ENCODE data around the gene PAK5. TPM values are rescaled to one million over a fixed set of nuclear protein-coding genes. Genes with fewer than 3 reads are reported as not detected.

Gene PAK5
- polyA plus RNA-seq, 2 of the 4 experiments (the other 2 are of a cell fraction), result 0.01 TPM; not detected in 1

DNA sequence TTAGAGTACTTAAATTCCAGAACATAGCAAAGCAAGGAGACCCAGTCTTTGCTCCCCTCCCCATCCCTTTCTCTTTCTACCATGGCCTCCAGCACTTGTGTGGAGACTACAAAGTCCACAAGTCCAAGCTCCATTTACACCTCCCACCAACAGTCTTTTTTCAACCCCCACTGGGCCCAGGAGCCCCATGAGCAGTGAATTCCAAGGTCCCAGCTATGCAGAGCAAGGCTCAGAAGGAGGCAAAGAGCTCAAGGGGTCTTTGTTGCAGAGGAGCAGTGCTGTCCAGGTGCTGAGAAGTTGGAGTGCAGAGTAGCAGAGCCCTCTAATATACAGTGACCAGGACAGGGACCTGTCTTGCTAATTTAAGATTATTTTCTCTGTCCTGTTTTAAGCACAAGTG is 9.0 kb downstream of the PAK5 start (continued):
- no peak for TF ChIP-seq HOXB13 (CRISPR knock-in tag; IDR thresholded peaks at IDR 0.05; ENCODE audit: low read depth)
- TF ChIP-seq, protein P1, sequence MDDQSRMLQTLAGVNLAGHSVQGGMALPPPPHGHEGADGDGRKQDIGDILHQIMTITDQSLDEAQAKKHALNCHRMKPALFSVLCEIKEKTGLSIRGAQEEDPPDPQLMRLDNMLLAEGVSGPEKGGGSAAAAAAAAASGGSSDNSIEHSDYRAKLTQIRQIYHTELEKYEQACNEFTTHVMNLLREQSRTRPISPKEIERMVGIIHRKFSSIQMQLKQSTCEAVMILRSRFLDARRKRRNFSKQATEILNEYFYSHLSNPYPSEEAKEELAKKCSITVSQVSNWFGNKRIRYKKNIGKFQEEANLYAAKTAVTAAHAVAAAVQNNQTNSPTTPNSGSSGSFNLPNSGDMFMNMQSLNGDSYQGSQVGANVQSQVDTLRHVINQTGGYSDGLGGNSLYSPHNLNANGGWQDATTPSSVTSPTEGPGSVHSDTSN (IDR thresholded peaks at IDR 0.05), result no peak

DNA sequence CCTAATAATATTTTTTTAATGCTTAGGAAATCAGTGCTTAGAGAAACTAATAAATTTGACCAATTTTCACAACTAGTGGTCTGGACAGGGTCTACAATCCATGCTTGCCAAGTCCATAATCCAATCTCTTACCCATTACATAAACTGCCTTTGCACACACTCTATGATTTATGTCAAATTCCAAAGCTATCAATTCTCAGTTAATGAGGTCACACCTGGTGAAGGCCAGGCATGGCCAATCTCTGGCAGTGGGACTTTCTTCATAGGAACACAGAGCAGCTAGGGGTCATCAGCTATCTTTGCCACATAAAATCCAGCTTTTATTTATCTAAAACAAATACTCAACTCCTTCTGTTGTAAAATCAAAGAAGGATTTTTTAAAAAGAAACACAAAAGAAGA is 21.2 kb downstream of the PAK5 start:
- TF ChIP-seq FOXS1 (CRISPR knock-in tag; IDR thresholded peaks at IDR 0.05) (no peak), RNF2 (IDR thresholded peaks at IDR 0.05; ENCODE audit: borderline replicate concordance, low read depth) (no peak), KDM1A (IDR thresholded peaks at IDR 0.05; ENCODE audit: low read depth) (no peak), ZNF302 (CRISPR knock-in tag; IDR thresholded peaks at IDR 0.05) (no peak), RFX5 (IDR thresholded peaks at IDR 0.05) (no peak), RCOR1 (IDR thresholded peaks at IDR 0.05; ENCODE audit: low read depth, low read length) (no peak), EHMT2 (IDR thresholded peaks at IDR 0.05; ENCODE audit: low read depth) (no peak)
- TF ChIP-seq, protein P2, sequence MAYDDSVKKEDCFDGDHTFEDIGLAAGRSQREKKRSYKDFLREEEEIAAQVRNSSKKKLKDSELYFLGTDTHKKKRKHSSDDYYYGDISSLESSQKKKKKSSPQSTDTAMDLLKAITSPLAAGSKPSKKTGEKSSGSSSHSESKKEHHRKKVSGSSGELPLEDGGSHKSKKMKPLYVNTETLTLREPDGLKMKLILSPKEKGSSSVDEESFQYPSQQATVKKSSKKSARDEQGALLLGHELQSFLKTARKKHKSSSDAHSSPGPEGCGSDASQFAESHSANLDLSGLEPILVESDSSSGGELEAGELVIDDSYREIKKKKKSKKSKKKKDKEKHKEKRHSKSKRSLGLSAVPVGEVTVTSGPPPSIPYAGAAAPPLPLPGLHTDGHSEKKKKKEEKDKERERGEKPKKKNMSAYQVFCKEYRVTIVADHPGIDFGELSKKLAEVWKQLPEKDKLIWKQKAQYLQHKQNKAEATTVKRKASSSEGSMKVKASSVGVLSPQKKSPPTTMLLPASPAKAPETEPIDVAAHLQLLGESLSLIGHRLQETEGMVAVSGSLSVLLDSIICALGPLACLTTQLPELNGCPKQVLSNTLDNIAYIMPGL (CRISPR knock-in tag; IDR thresholded peaks at IDR 0.05; ENCODE audit: borderline replicate concordance), result no peak
- TF ChIP-seq, protein P3, sequence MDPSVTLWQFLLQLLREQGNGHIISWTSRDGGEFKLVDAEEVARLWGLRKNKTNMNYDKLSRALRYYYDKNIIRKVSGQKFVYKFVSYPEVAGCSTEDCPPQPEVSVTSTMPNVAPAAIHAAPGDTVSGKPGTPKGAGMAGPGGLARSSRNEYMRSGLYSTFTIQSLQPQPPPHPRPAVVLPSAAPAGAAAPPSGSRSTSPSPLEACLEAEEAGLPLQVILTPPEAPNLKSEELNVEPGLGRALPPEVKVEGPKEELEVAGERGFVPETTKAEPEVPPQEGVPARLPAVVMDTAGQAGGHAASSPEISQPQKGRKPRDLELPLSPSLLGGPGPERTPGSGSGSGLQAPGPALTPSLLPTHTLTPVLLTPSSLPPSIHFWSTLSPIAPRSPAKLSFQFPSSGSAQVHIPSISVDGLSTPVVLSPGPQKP (IDR thresholded peaks at IDR 0.05; ENCODE audit: low read depth, low read length), result no peak
- ChIA-PET CTCF (no interaction called here), POLR2A (no interaction called here)
- no peaks in the 10 kb centered on the region for H3K4me1 ChIP-seq
- DNase-seq (ENCODE audit: low read depth in 1 of 2, low spot score in 1 of 2) (no peak), ATAC-seq (no peak), FAIRE-seq (peak; percentile 36)
- H3K9me3 ChIP-seq, result no peaks in the 10 kb centered on the region; the same call in 2 of the 3 replicates
- H3K4me2 ChIP-seq, result no peak overlapping the region
- no peak overlapping the region for H3K27ac ChIP-seq
- H3K4me3 ChIP-seq, result no peak overlapping the region

DNA sequence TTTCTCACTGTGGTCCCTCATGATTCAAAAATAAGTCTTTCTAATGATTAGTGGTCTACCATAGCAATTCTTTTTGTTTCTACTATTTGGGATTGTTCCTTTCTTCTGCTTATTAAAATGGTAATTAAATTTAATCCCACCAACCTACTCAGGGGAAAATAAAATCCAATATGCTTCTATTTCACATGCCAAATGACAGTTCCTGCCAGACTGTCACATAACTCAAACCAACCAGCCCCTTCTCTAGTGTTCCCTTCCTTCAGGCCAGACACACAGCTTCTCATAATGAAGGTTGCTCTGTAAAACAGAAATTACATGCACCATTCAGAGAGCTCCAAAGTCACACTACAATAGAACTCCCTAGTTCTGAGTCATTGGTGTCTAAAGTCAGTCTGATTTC is 23.2 kb downstream of the PAK5 start:
- CTCF ChIA-PET, result interaction anchor here (1.0 kb wide), 1 partner anchor 9 kb away, joined by 3 read pairs; no protein-coding TSS in a partner anchor
- Histone ChIP-seq H3K27ac (no peak overlapping the region), H3K9me3 (no peaks in the 10 kb centered on the region), H3K4me1 (no peaks in the 10 kb centered on the region), H3K4me3 (no peak overlapping the region), H3K4me2 (no peak overlapping the region)
- no peak for FAIRE-seq
- no peak for ATAC-seq
- POLR2A ChIA-PET, result no interaction called here
- TF ChIP-seq ZC3H11A (IDR thresholded peaks at IDR 0.05), result no peak
- TF ChIP-seq CHD2 (IDR thresholded peaks at IDR 0.05; ENCODE audit: low read length, partially characterized antibody), result no peak
- TF ChIP-seq ESRRA (IDR thresholded peaks at IDR 0.05; ENCODE audit: borderline replicate concordance, low read length), result no peak
- TF ChIP-seq, protein P4, sequence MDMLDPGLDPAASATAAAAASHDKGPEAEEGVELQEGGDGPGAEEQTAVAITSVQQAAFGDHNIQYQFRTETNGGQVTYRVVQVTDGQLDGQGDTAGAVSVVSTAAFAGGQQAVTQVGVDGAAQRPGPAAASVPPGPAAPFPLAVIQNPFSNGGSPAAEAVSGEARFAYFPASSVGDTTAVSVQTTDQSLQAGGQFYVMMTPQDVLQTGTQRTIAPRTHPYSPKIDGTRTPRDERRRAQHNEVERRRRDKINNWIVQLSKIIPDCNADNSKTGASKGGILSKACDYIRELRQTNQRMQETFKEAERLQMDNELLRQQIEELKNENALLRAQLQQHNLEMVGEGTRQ (IDR thresholded peaks at IDR 0.05), result no peak
- TF ChIP-seq ZNF302 (CRISPR knock-in tag; IDR thresholded peaks at IDR 0.05), result no peak
- no peak for TF ChIP-seq BHLHE40 (IDR thresholded peaks at IDR 0.05; ENCODE audit: low read depth, low read length)
- TF ChIP-seq FOSB (CRISPR knock-in tag; IDR thresholded peaks at IDR 0.05), result no peak
- no peak for TF ChIP-seq RNF2 (IDR thresholded peaks at IDR 0.05; ENCODE audit: borderline replicate concordance, low read depth)
- TF ChIP-seq HOXB5 (CRISPR knock-in tag; IDR thresholded peaks at IDR 0.05), result no peak
- no peak for TF ChIP-seq RARB (CRISPR knock-in tag; IDR thresholded peaks at IDR 0.05)
- TF ChIP-seq CBX8 (IDR thresholded peaks at IDR 0.05), result no peak
- no peak for TF ChIP-seq JUNB (IDR thresholded peaks at IDR 0.05)
- TF ChIP-seq HDAC2 (IDR thresholded peaks at IDR 0.05), result no peak
- no peak for TF ChIP-seq SMC3 (IDR thresholded peaks at IDR 0.05)
- TF ChIP-seq NR3C1 (IDR thresholded peaks at IDR 0.05), result no peak
- TF ChIP-seq, protein P5, sequence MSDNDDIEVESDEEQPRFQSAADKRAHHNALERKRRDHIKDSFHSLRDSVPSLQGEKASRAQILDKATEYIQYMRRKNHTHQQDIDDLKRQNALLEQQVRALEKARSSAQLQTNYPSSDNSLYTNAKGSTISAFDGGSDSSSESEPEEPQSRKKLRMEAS (IDR thresholded peaks at IDR 0.05), result no peak
- DNase-seq (ENCODE audit: low read depth in 1 of 2, low spot score in 1 of 2), result no peak
